ENCODE data around the gene MYT1.

- TF ChIP-seq ZNF274 (IDR thresholded peaks at IDR 0.05; ENCODE audit: low read depth, low read length) (no peak), YY1 (IDR thresholded peaks at IDR 0.05; ENCODE audit: insufficient read depth, insufficient read length) (no peak)
Measured at GRCh38 chr20:64176971-64177370, 12.7 kb downstream of the MYT1 start.
